ENCODE measurements around the gene TCN2. TPM values are rescaled to one million over a fixed set of nuclear protein-coding genes. Genes with fewer than 3 reads are reported as not detected.

Gene TCN2
- total and polyA plus RNA-seq, 2 of the 4 experiments (the other 2 are of a cell fraction) = 1.3 to 3.6 TPM

DNA sequence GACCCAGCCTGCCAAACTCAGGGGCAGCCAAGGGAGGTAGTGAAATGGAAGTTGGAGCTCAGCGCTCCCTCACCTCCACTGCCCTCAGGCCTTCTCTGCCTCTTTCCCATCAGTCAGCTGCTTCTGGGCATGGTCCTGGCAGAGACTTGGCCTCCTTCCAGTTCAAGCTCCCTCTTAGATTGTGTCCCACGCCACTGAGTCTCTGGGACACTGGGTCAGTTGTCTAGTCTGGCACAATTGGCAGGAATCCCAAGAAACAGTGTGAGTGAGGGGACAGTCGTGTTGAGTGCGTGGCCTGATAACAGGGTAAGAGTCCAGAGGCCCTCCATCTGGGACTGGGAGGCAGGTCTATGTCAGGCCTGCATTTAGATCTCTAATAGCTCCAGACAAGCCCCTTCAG, 21.5 kb downstream of the TCN2 start:
- Histone ChIP-seq H4K8ac (ENCODE audit: low read depth in 2 of 2, low read length in 2 of 2) (no peak overlapping the region), H3K27me3 (ENCODE audit: control insufficient read depth, insufficient read depth, low read length) (no peaks in the 10 kb centered on the region), H3K56ac (ENCODE audit: extremely low read depth, insufficient read depth, low read length) (no peak overlapping the region), H3K18ac (ENCODE audit: low read depth, low read length) (no peak overlapping the region), H2BK20ac (ENCODE audit: low read depth, low read length) (no peak overlapping the region), H3K14ac (replicated peaks; ENCODE audit: low read depth, low read length) (no peak overlapping the region), H3K79me1 (ENCODE audit: low read depth in 1 of 2, low read length in 2 of 2) (no peaks in the 10 kb centered on the region), H2BK15ac (ENCODE audit: low read depth, low read length) (no peak overlapping the region), H3K36me3 (ENCODE audit: control insufficient read depth, insufficient read depth, low read length) (no peaks in the 10 kb centered on the region), H3K4me2 (ENCODE audit: low read depth, low read length) (no peak overlapping the region), H3K4me1 (ENCODE audit: control insufficient read depth, insufficient read depth, low read length) (no peaks in the 10 kb centered on the region), H3K9me3 (ENCODE audit: control insufficient read depth, insufficient read depth, low read length) (no peaks in the 10 kb centered on the region), H3K4me3 (ENCODE audit: insufficient read depth, low read depth, low read length) (no peak overlapping the region), H2BK5ac (ENCODE audit: low read depth, low read length, poor library complexity, severe bottlenecking) (no peak overlapping the region), H3K9ac (ENCODE audit: low read depth, low read length) (no peak overlapping the region), H2AK9ac (replicated peaks; ENCODE audit: low read depth, low read length, poor library complexity) (no peak overlapping the region), H4K5ac (ENCODE audit: low read depth, low read length) (no peak overlapping the region), H4K91ac (ENCODE audit: insufficient read depth, low read depth, low read length) (no peak overlapping the region), H2BK120ac (ENCODE audit: low read depth, low read length) (no peak overlapping the region), H3K9me1 (ENCODE audit: insufficient read depth, low read length) (no peaks in the 10 kb centered on the region), H2AFZ (replicated peaks; ENCODE audit: low read length, poor library complexity) (no peak overlapping the region), H4K20me1 (ENCODE audit: insufficient read depth, low read length) (no peaks in the 10 kb centered on the region), H3K23ac (ENCODE audit: low read depth, low read length) (no peak overlapping the region), H2AK5ac (ENCODE audit: low read depth, low read length) (no peak overlapping the region), H3K4ac (ENCODE audit: low read depth, low read length) (no peak overlapping the region), H3K27ac (ENCODE audit: insufficient read depth, low read length) (no peak overlapping the region)
- no CpG with 5 or more reads among the region's 4 CpGs for WGBS, 2 experiments (ENCODE audit: extremely low coverage in 2 of 2, insufficient read length in 1 of 2)
- DNase-seq (no peak), ATAC-seq (ENCODE audit: low read depth) (no peak)
- in situ Hi-C loops (cut with MboI; ENCODE audit: low sequenced_read_pairs) = no loop called here
- dilution Hi-C loops (cut with HindIII; ENCODE audit: low sequenced_read_pairs, unreplicated experiment) = no loop called here
- no TSS peak for BruUV-seq (replicated peaks)
- intact Hi-C loops (cut with micrococcal nuclease) = no loop called here
- CTCF ChIA-PET = interaction anchor here (0.6 kb wide), 2 partner anchors 16 to 1214 kb away, joined by 3 to 4 read pairs; no protein-coding TSS in a partner anchor
- TF ChIP-seq, protein P1, sequence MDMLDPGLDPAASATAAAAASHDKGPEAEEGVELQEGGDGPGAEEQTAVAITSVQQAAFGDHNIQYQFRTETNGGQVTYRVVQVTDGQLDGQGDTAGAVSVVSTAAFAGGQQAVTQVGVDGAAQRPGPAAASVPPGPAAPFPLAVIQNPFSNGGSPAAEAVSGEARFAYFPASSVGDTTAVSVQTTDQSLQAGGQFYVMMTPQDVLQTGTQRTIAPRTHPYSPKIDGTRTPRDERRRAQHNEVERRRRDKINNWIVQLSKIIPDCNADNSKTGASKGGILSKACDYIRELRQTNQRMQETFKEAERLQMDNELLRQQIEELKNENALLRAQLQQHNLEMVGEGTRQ (IDR thresholded peaks at IDR 0.05; ENCODE audit: low read depth, low read length) = no peak
- TF ChIP-seq MAZ (IDR thresholded peaks at IDR 0.05; ENCODE audit: borderline replicate concordance, low read depth, low read length) (no peak), NFE2L2 (IDR thresholded peaks at IDR 0.05; ENCODE audit: low read depth, low read length) (no peak), RAD21 (IDR thresholded peaks at IDR 0.05; ENCODE audit: low read length) (no peak), SMC3 (IDR thresholded peaks at IDR 0.05; ENCODE audit: low read depth, low read length) (no peak), CHD1 (IDR thresholded peaks at IDR 0.05; ENCODE audit: low read depth, low read length) (no peak), MAFK (IDR thresholded peaks at IDR 0.05; ENCODE audit: low read depth, low read length) (no peak), RCOR1 (IDR thresholded peaks at IDR 0.05; ENCODE audit: insufficient replicate concordance, low read length) (no peak), BHLHE40 (IDR thresholded peaks at IDR 0.05; ENCODE audit: low read depth, low read length) (no peak), CEBPB (IDR thresholded peaks at IDR 0.05; ENCODE audit: low read depth, low read length) (no peak), FOS (IDR thresholded peaks at IDR 0.05; ENCODE audit: low read depth, low read length) (no peak), RFX5 (IDR thresholded peaks at IDR 0.05; ENCODE audit: low read depth, low read length) (no peak), MXI1 (IDR thresholded peaks at IDR 0.05; ENCODE audit: borderline replicate concordance, low read depth, low read length) (no peak), POLR2A (IDR thresholded peaks at IDR 0.05; ENCODE audit: low read depth, low read length) (no peak)
- TF ChIP-seq, protein P2, sequence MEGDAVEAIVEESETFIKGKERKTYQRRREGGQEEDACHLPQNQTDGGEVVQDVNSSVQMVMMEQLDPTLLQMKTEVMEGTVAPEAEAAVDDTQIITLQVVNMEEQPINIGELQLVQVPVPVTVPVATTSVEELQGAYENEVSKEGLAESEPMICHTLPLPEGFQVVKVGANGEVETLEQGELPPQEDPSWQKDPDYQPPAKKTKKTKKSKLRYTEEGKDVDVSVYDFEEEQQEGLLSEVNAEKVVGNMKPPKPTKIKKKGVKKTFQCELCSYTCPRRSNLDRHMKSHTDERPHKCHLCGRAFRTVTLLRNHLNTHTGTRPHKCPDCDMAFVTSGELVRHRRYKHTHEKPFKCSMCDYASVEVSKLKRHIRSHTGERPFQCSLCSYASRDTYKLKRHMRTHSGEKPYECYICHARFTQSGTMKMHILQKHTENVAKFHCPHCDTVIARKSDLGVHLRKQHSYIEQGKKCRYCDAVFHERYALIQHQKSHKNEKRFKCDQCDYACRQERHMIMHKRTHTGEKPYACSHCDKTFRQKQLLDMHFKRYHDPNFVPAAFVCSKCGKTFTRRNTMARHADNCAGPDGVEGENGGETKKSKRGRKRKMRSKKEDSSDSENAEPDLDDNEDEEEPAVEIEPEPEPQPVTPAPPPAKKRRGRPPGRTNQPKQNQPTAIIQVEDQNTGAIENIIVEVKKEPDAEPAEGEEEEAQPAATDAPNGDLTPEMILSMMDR (conservative IDR thresholded peaks at IDR 0.05; ENCODE audit: low read depth, low read length) = no peak
- TF ChIP-seq, protein P3, sequence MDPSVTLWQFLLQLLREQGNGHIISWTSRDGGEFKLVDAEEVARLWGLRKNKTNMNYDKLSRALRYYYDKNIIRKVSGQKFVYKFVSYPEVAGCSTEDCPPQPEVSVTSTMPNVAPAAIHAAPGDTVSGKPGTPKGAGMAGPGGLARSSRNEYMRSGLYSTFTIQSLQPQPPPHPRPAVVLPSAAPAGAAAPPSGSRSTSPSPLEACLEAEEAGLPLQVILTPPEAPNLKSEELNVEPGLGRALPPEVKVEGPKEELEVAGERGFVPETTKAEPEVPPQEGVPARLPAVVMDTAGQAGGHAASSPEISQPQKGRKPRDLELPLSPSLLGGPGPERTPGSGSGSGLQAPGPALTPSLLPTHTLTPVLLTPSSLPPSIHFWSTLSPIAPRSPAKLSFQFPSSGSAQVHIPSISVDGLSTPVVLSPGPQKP (IDR thresholded peaks at IDR 0.05; ENCODE audit: borderline replicate concordance, low read depth, low read length) = no peak
- POLR2A ChIA-PET (ENCODE audit: unreplicated experiment) = interaction anchor here (0.6 kb wide), 1 partner anchor 14 kb away, joined by 3 read pairs; no protein-coding TSS in a partner anchor
